ENCODE results near the gene RPE.

The RPE gene

GRCh38 chr2:210000464-210001324 lies 1.7 kb upstream of the RPE start:
- DNase-seq (ENCODE audit: low read depth in 1 of 2, low spot score in 1 of 2): no peak

- no peak for DNase-seq (ENCODE audit: low read depth in 1 of 2, low spot score in 1 of 2)
These were observed 921 bp downstream of the RPE start for GRCh38 chr2:210003359-210003758.

GRCh38 chr2:210004881-210005280 lies 2.4 kb downstream of the RPE start:
- DNase-seq (ENCODE audit: low read depth in 1 of 2, low spot score in 1 of 2): no peak

GRCh38 chr2:210007895-210008294 lies 5.5 kb downstream of the RPE start:
- no peak for DNase-seq (ENCODE audit: low read depth in 1 of 2, low spot score in 1 of 2)

- DNase-seq (ENCODE audit: low read depth in 1 of 2, low spot score in 1 of 2): no peak
These were observed 6.7 kb downstream of the RPE start for GRCh38 chr2:210009126-210009525.

- DNase-seq (ENCODE audit: low read depth in 1 of 2, low spot score in 1 of 2): no peak
These were observed 7.5 kb downstream of the RPE start for GRCh38 chr2:210009896-210010295.

- DNase-seq (ENCODE audit: low read depth in 1 of 2, low spot score in 1 of 2): no peak
These were observed 17.7 kb downstream of the RPE start for GRCh38 chr2:210020138-210020537.

GRCh38 chr2:210022824-210023223 lies 20.4 kb downstream of the RPE start:
- no peak for DNase-seq (ENCODE audit: low read depth in 1 of 2, low spot score in 1 of 2)

- DNase-seq (ENCODE audit: low read depth in 1 of 2, low spot score in 1 of 2): no peak
These were observed 25.2 kb downstream of the RPE start for GRCh38 chr2:210027608-210028007.

- no peak for DNase-seq (ENCODE audit: low read depth in 1 of 2, low spot score in 1 of 2)
These were observed 25.7 kb downstream of the RPE start for GRCh38 chr2:210028178-210028577.

GRCh38 chr2:210034087-210034683 lies 31.7 kb downstream of the RPE start:
- no peak for DNase-seq (ENCODE audit: low read depth in 1 of 2, low spot score in 1 of 2)

GRCh38 chr2:210035679-210036078 lies 33.2 kb downstream of the RPE start:
- no peak for DNase-seq (ENCODE audit: low read depth in 1 of 2, low spot score in 1 of 2)

GRCh38 chr2:210038078-210038477 lies 35.6 kb downstream of the RPE start:
- DNase-seq (ENCODE audit: low read depth in 1 of 2, low spot score in 1 of 2): no peak

- DNase-seq (ENCODE audit: low read depth in 1 of 2, low spot score in 1 of 2): no peak
These were observed 44.5 kb downstream of the RPE start for GRCh38 chr2:210046851-210047500.

GRCh38 chr2:210049831-210050230 lies 47.4 kb downstream of the RPE start:
- no peak for DNase-seq (ENCODE audit: low read depth in 1 of 2, low spot score in 1 of 2)

GRCh38 chr2:210050885-210051284 lies 48.4 kb downstream of the RPE start:
- no peak for DNase-seq (ENCODE audit: low read depth in 1 of 2, low spot score in 1 of 2)

- DNase-seq (ENCODE audit: low read depth in 1 of 2, low spot score in 1 of 2): no peak
These were observed 52.3 kb downstream of the RPE start for GRCh38 chr2:210054696-210055095.

GRCh38 chr2:210055825-210056224 lies 53.4 kb downstream of the RPE start:
- DNase-seq (ENCODE audit: low read depth in 1 of 2, low spot score in 1 of 2): no peak

- no peak for DNase-seq (ENCODE audit: low read depth in 1 of 2, low spot score in 1 of 2)
These were observed 60.9 kb downstream of the RPE start for GRCh38 chr2:210063306-210063705.

Measured in stimulated activated CD4-positive, alpha-beta T cell treated with anti-CD3 and anti-CD28 coated beads, Interleukin-15, amount 100 ng/mL, for 1 hour (primary cell).